HG03354 (cell line): Measurements from ENCODE around the gene RABL2A.
"Not testable (repeated sequence)": the region's sequence is repeated elsewhere in the genome, so short reads cannot be mapped to it uniquely, and the experiment has no call there.

Experiments
- ATAC-seq: cut with Tn5 transposase; IDR thresholded peaks from one replicate; pipeline ENCODE4 v1.9.1; 2021; ENCODE audit warnings: mild to moderate bottlenecking; ENCODE audit not compliant: unreplicated experiment, poor library complexity, severe bottlenecking

RABL2A gene

DNA sequence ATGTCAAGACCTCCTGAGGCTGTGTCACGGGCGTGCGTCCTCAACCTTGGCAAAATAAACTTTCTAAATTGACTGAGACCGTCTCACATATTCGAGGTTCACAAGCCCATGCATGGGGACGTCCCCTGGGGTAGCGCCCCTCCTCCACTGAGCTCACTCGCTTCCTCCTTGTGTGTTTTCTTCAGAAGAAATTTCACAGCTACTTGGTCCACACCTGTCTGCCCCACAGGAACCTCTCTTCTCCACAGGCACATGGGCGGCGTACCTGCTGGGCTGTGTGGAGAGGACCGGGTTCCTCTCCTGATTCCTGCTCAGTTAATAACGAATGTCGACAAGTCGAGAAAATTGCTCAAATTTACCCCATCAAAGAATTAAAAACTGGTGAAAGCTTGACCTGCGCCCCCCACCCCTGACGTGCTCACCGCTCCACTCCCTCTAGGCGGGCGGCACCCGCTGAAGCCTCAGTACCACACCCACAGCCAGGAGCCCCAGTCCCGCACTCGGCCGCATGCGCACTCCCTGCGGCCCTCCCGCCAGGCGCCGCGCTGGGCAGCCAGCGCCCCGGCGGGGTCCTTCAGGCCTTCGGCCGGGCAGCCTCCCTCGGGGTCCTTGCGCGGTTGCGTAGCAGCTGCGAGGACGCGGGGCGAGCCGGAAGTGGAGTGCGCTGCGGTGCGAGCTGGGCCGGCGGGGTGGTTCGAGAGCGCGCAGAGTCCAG is at the start of gene RABL2A:
Gene RABL2A (plus strand): TSS at position 651 of the 715 bp plus-strand sequence. CDS start 1,341 bp downstream, outside the sequence.
- peak; percentile 97 for ATAC-seq

DNA sequence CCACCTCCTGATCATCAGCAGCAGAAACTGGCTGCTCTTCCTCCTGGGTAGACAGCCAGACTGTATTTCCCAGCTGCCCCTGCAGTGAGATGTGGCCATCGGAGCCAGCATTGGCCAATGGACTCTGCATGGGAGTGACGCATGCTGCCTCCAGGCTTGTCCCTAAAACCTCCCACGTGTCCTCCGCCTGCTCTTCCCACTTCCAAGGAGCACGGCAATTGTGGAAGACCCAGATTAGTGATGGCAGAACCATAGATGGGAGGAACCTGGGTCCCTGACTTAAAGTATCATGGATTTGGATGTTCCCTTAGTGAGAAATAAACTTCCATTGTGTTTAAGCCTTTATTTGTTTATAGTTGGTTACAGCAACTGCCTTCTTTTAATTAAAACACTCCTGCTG is 48.6 kb upstream of the RABL2A start:
- not testable (repeated sequence) for ATAC-seq

DNA sequence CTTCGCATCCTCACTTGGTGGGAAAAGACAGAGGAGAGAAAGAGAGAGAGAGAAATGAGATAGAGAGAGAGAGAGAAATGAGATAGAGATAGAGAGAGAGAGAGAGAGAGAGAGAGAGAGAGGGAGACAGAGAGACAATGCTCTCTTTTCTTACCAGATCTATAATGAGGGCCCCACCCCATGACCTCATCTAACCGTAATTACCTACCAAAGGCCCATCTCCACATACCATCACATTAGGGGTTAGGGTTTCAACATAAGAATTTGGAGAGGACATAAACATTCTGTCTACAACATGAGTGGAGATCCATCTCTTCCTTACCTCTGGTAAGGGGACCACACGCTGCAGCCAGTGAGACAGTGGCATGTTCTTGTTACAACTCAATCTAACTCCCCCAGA is 44.6 kb upstream of the RABL2A start:
- ATAC-seq, result not testable (repeated sequence)

DNA sequence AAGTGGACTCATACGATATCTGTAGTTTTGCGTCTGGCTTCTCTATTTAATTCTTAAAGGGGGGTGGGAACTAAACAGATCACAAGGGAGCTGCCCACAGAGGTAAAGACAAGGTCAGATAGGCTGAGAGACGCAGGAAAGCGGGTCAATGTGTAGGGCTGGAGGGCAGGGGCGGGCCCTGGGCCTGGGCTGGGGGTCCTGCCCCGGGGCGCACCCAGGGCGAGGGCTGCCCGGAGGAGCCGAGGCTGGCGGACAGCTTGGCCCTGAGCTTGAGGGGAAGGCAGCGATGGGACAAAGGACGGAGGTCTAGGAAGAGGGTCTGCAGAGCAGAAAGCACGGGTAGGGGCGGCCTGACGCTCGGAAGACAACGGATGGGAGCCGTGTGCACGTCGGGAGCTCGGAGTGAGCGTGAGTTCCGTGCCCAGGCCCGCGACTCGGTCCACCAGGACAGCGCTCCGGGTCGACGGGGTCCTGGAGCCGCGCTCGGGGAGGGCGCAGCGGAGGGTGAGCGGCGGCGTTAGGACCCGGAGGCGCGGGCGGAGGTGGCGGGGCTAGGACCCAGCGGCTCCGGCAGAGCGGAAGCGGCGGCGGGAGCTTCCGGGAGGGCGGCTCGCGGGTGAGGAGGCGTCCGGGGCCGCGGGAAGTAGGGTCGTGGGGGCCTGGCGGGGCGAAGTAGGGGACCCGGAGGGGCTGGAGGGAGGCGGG is 43.4 kb upstream of the RABL2A start:
- ATAC-seq, result not testable (repeated sequence)

DNA sequence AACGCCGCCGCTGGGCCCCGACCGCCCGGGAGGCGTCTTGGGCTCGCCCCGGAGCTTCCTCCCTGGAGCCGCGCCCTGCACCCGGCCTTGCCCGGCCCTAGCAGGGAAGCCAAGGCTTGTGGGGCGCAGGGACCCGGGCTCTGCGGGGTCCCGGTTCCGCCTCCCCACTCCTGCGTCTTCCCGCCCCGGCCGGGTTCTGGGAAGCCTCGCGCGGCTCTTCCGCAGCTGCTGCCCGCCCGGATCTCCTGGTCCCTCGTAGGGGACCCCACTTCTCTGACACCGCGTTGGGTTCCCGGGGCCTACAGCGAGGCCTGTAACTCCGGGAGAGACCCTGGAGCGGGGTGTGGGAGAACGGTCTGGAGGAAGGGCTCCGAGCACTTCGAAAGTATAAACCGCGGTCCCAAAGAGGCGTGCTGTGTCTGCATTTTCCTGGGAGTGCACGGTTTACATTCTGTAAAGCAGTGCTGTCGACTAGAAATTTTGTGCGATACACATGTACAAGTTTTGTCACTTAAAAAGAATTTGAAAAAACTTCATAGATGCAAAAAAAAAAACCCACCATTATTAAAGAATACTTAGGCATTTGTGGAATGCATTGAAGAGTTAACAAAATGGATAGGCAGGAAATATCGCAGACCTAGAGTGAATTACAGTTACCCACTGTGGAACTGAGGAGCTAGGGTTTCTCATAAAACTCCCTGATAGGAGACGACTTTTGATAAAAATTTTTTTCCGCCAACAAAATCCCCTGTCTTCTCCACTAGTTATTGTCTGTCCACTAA is 42.6 kb upstream of the RABL2A start:
- ATAC-seq, result not testable (repeated sequence)

DNA sequence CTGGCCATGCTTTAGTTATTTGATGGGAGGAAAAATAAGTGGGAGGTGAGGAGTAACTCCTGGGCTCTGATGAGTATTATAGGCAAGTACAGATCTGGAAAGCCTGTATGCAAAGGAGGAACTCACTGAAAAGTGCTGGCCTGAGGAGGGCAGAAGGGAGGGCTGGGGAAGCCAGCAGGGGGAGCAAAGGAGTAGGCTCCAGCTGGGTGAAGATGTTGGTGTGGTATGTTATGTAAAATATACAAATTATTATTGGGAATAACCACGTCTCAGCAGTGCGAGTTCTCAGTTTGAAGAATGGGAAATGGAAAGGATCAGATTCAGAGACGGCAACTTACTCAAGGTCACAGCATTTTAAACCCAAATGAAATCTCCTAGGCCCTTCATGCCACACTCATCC is 39.9 kb upstream of the RABL2A start:
- ATAC-seq, result not testable (repeated sequence)

DNA sequence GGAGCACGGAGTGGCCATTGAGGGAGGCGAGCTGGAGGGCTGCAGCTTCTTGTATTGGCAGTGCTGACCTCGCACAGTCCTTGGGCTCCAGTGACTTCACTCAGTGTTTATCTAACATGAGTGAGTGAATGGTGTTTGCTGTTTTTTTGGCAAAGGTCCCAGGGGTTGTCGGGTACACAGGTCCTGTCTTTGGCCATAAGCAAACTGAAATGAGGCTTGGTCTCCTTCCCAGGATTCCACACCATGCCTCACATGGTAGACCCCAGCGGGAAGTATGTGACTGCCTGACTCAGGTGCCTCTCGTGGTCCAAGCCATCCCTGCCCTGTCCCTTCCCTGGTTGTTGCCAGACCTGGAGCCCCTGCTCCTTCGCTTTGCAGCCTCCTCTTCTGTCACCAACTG is 37.5 kb upstream of the RABL2A start:
- ATAC-seq, result not testable (repeated sequence)

DNA sequence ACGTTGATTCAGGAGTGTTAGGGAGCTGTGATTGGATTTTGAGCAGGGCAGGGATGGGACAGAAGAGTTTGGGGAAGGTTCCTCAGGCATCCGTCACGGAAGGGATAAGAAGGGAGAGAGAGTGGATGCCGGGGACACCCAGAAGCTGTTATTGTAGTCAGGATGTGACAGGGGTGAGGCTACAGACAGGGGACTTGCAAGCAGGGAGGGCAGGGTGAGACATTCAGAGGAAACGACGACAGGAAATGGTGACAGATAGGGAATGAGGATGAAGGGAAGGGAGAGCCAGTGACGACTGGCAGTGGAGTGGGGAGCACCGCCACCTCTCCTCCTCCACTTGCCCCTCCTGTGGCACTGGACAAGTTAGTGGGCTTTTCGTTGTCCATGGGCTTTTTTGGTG is 35.1 kb upstream of the RABL2A start:
- ATAC-seq, result not testable (repeated sequence)

DNA sequence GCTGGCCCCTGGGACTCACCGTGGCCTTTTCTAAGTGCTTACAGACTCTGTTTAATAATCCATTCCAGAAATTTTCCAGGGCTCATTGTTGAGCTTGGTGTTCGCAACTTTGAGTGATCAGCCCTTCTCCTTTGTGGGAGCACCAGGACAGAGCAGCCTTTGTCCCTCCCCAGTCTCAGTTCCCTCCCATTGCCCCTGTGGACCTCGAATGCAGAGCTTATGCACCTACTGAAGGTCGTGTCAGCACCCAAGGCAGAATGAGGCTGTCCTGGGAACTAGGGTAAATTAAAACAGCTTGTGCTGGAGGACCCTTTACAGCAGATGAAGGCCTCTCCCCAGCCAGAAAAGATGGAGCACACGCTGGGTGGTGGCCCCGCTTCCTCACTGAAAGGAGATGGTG is 33.8 kb upstream of the RABL2A start:
- not testable (repeated sequence) for ATAC-seq

DNA sequence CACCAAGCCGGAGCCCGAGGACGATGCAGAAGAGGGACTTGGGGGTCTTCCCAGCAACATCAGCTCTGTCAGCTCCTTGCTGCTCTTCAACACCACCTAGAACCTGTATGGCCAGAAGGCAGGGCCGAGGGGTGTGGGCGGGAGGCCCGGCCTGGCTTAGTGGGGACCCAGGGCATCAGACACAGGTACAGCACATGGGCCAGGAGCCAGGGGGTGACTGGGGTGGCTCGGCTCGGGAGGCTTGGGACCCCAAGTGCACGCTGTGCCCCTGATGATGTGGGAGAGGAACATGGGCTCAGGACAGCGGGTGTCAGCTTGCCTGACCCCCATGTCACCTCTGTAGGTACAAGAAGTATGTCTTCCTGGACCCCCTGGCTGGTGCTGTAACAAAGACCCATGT is 31.3 kb upstream of the RABL2A start:
- ATAC-seq, result not testable (repeated sequence)

DNA sequence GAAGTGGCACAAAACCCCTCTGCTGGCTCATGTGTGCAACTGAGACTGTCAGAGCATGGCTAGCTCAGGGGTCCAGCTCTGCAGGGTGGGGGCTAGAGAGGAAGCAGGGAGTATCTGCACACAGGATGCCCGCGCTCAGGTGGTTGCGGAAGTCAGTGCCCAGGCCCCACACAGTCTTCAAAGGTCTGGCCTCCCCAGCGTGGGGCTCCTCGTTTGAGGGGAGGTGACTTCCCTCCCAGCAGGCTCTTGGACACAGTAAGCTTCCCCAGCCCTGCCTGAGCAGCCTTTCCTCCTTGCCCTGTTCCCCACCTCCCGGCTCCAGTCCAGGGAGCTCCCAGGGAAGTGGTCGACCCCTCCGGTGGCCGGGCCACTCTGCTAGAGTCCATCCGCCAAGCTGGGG is 29.9 kb upstream of the RABL2A start:
- ATAC-seq, result not testable (repeated sequence)

DNA sequence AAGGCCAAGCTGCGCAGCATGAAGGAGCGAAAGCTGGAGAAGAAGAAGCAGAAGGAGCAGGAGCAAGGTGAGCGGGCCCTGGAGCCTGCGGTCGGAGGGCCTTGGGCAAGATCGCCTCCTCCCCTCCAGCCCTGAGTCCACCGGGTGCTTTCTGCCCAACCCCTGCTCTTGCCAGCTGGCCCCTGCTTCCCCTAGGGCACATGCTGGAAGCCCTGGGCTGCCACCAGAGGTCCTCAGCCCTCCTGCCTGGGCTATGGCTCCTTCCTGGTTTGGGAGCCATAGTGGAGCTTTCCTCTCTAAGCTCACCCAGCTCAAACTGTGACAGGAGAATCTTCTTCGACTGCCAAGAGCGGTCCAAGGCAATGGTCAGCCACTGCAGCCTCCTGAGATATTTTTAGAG is 29.5 kb upstream of the RABL2A start:
- ATAC-seq, result not testable (repeated sequence)

DNA sequence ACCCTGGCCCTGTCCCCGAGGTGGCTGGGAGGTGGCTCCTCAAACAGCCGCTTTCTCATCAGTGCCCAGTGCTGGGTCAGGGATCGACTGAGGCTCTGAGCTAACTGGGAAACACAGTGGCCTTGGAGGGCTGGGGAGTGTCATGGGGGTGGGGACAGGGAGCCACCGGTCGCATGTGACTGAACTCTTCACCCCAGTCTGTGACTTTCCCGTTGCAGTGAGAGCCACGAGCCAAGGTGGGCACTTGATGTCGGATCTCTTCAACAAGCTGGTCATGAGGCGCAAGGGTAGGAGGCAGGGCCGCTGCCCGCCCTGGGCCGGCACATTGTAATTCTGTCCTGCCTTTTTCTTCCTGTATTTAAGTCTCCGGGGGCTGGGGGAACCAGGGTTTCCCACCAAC is 28.9 kb upstream of the RABL2A start:
- ATAC-seq, result not testable (repeated sequence)

DNA sequence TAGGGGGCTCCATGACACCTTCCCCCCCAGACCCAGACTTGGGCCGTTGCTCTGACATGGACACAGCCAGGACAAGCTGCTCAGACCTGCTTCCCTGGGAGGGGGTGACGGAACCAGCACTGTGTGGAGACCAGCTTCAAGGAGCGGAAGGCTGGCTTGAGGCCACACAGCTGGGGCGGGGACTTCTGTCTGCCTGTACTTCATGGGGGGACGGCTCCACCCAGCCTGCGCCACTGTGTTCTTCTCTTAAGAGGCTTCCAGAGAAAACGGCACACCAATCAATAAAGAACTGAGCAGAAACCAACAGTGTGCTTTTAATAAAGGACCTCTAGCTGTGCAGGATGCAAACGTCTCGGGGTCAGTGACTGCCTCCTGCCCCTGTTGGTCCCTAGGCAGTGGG is 28.3 kb upstream of the RABL2A start:
- not testable (repeated sequence) for ATAC-seq

DNA sequence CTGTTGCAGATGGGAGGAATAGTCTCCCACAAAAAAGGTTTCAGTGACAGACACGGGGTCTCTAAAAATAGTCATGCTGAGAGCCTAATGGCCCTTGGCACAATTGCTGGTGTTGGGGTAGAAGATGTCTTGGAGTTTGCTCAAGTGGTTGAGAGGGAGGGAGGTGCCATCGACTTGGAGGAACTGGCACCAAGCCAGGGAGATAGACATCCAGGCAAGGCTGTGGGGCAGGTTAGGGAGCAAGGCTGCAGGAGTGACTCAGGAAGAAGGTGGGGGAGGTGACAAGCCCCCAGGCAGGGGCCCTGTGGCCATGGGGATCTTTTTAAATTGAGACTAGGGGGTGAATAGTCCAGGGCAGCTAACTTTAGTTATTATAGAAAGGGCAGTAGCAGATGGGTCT is 27.9 kb upstream of the RABL2A start:
- not testable (repeated sequence) for ATAC-seq

DNA sequence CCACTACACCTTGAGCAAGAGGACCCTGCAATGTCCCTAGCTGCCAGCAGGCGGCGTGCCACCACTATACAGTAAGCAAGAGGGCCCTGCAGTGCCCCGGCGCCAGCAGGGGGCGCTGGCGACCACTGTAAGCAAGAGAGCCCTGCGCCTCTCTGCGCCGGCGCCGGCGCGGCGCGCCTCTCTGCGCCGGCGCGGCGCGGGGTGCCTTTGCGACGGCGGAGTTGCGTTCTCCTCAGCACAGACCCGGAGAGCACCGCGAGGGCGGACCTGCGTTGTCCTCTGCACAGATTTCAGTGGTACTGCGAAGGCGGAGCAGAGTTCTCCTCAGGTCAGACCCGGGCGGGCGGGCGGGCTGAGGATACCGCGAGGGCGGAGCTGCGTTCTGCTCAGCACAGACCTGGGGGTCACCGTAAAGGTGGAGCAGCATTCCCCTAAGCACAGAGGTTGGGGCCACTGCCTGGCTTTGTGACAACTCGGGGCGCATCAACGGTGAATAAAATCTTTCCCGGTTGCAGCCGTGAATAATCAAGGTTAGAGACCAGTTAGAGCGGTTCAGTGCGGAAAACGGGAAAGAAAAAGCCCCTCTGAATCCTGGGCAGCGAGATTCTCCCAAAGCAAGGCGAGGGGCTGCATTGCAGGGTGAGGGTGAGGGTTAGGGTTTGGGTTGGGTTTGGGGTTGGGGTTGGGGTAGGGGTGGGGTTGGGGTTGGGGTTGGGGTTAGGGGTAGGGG is 24.9 kb upstream of the RABL2A start:
- ATAC-seq, result not testable (repeated sequence)

DNA sequence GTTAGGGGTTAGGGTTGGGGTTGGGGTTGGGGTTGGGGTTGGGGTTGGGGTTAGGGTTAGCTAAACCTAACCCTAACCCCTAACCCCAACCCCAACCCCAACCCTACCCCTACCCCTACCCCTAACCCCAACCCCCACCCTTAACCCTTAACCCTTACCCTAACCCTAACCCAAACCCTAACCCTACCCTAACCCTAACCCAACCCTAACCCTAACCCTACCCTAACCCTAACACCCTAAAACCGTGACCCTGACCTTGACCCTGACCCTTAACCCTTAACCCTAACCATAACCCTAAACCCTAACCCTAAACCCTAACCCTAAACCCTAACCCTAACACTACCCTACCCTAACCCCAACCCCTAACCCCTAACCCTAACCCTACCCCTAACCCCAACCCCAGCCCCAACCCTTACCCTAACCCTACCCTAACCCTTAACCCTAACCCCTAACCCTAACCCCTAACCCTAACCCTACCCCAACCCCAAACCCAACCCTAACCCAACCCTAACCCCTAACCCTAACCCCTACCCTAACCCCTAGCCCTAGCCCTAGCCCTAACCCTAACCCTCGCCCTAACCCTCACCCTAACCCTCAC is 24.1 kb upstream of the RABL2A start:
- ATAC-seq, result no peak

DNA sequence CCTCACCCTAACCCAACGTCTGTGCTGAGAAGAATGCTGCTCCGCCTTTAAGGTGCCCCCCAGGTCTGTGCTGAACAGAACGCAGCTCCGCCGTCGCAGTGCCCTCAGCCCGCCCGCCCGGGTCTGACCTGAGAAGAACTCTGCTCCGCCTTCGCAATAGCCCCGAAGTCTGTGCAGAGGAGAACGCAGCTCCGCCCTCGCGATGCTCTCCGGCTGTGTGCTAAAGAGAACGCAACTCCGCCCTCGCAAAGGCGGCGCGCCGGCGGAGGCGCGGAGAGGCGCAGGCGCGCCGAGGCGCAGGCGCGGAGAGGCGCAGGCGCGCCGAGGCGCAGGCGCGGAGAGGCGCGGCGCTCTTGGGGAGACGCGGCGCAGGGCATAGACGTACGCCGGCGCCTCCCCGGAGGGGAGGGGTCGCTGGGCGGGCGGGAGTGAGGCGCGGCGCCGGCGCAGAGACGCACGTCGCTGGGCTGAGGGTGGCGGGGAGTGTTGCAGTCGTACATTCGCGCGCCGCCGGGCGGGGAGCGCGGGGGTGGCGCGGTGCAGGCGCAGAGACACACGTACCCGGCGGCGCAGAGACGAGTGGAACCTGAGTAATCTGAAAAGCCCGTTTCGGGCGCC is 23.5 kb upstream of the RABL2A start:
- ATAC-seq, result peak; percentile 82

DNA sequence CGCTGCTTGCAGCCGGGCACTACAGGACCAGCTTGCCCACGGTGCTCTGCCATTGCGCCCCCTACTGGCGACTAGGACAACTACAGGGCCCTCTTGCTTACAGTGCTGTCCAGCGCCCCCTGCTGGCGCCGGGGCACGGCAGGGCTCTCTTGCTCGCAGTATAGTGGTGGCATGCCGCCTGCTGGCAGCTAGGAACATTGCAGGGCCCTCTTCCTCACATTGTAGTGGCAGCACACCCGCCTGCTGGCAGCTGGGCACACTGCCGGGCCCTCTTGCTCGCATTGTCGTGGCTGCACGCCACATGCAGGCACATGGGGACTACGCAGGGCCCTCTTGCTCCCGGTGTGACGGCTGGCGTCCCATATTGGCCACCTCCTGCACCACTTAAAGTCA is 23.0 kb upstream of the RABL2A start:
- ATAC-seq, result peak; percentile 68
